Loucy (cell line): ENCODE measurements around the gene PSEN2.

ENCODE experiments used
- H2AFZ ChIP-seq: fragments of 200-600 bp; sonication (generic); 2 replicates; pipeline ENCODE4 v1.6.0; 2016; ENCODE audit warnings: antibody characterized with exemption, mild to moderate bottlenecking, low read length, moderate library complexity
- H3F3A ChIP-seq: fragments of 200-600 bp; 2 replicates; pipeline ENCODE4 v1.6.0; 2016; ENCODE audit warnings: antibody characterized with exemption, low read depth, mild to moderate bottlenecking
- H3K27me3 ChIP-seq: fragments of 200-600 bp; sonication (generic); 2 replicates; pipeline ENCODE4 v1.6.1; 2014; ENCODE audit warnings: low read length, mild to moderate bottlenecking; ENCODE audit not compliant: insufficient read depth, poor library complexity, severe bottlenecking
- H3K36me3 ChIP-seq: fragments of 200-600 bp; sonication (generic); 2 replicates; pipeline ENCODE4 v1.6.1; 2016; ENCODE audit warnings: low read length; ENCODE audit not compliant: insufficient read depth
- H3K4me1 ChIP-seq: fragments of 200-600 bp; sonication (generic); 2 replicates; pipeline ENCODE4 v1.5.1; 2014; ENCODE audit warnings: low read length, mild to moderate bottlenecking; ENCODE audit not compliant: insufficient read depth, poor library complexity, severe bottlenecking
- H3K4me2 ChIP-seq: fragments of 200-600 bp; sonication (generic); 2 replicates; pipeline ENCODE4 v1.6.0; 2014; ENCODE audit warnings: antibody characterized with exemption, low read length, low read depth, mild to moderate bottlenecking; ENCODE audit not compliant: poor library complexity, severe bottlenecking
- H3K4me3 ChIP-seq: fragments of 200-600 bp; sonication (generic); 2 replicates; pipeline ENCODE4 v1.5.1; 2014; ENCODE audit warnings: low read length, mild to moderate bottlenecking, mixed read lengths; ENCODE audit not compliant: poor library complexity, severe bottlenecking
- H3K79me2 ChIP-seq: fragments of 200-600 bp; sonication (generic); 2 replicates; pipeline ENCODE4 v1.6.1; 2014; ENCODE audit warnings: low read length; ENCODE audit not compliant: insufficient read depth
- H3K9ac ChIP-seq: fragments of 200-600 bp; sonication (generic); 2 replicates; pipeline ENCODE4 v1.6.0; 2014; ENCODE audit warnings: mild to moderate bottlenecking, low read depth, low read length, moderate library complexity; ENCODE audit not compliant: poor library complexity, severe bottlenecking
- H3K9me2 ChIP-seq: fragments of 200-600 bp; sonication (generic); replicated peaks from 2 replicates; pipeline ENCODE4 v1.6.1; 2016; ENCODE audit warnings: low read depth, low read length, mixed read lengths
- H3K9me3 ChIP-seq: fragments of 200-600 bp; sonication (generic); 2 replicates; pipeline ENCODE4 v1.6.1; 2014; ENCODE audit warnings: mild to moderate bottlenecking, antibody characterized with exemption, low read length, low read depth; ENCODE audit not compliant: insufficient read depth
- H4K20me1 ChIP-seq: fragments of 200-600 bp; sonication (generic); 2 replicates; pipeline ENCODE4 v1.6.0; 2014; ENCODE audit warnings: antibody characterized with exemption, low read length, mild to moderate bottlenecking; ENCODE audit not compliant: insufficient read depth, poor library complexity, severe bottlenecking
- CTCF ChIP-seq: fragments of 200-600 bp; sonication (generic); conservative IDR thresholded peaks from 2 replicates; pipeline ENCODE4 v1.5.1; 2014; ENCODE audit warnings: mild to moderate bottlenecking, antibody characterized with exemption, low read length
- EZH2phosphoT487 ChIP-seq: fragments of 200-600 bp; IDR thresholded peaks from 2 replicates; pipeline ENCODE4 v1.6.1; 2018; ENCODE audit warnings: antibody characterized with exemption, mild to moderate bottlenecking, moderate library complexity, borderline replicate concordance

Gene PSEN2

GRCh38 chr1:226880372-226881287 is 10.2 kb downstream of the PSEN2 start:
- no peak overlapping the region for H2AFZ ChIP-seq
- H3K27me3 ChIP-seq: no peaks in the 10 kb centered on the region
- no peak overlapping the region for H3K9ac ChIP-seq
- no peaks in the 10 kb centered on the region for H3F3A ChIP-seq
- no peaks in the 10 kb centered on the region for H3K9me3 ChIP-seq
- no peak overlapping the region for H3K4me3 ChIP-seq
- no peaks in the 10 kb centered on the region for H3K79me2 ChIP-seq
- H3K36me3 ChIP-seq: no peaks in the 10 kb centered on the region
- H4K20me1 ChIP-seq: no peaks in the 10 kb centered on the region
- no peaks in the 10 kb centered on the region for H3K9me2 ChIP-seq
- TF ChIP-seq CTCF (no peak), EZH2phosphoT487 (no peak)
- no peak overlapping the region for H3K4me2 ChIP-seq
- peaks cover 52% of the 10 kb centered on the region for H3K4me1 ChIP-seq

- TF ChIP-seq EZH2phosphoT487 (no peak), CTCF (no peak)
- no peaks in the 10 kb centered on the region for H3K9me3 ChIP-seq
- H4K20me1 ChIP-seq: no peaks in the 10 kb centered on the region
- H3K9me2 ChIP-seq: no peaks in the 10 kb centered on the region
- H3K36me3 ChIP-seq: no peaks in the 10 kb centered on the region
- H3K27me3 ChIP-seq: no peaks in the 10 kb centered on the region
- no peaks in the 10 kb centered on the region for H3F3A ChIP-seq
- no peak overlapping the region for H3K9ac ChIP-seq
- H3K4me2 ChIP-seq: no peak overlapping the region
- no peak overlapping the region for H3K4me3 ChIP-seq
- H2AFZ ChIP-seq: no peak overlapping the region
- peaks cover 54% of the 10 kb centered on the region for H3K4me1 ChIP-seq
- H3K79me2 ChIP-seq: no peaks in the 10 kb centered on the region
These were observed 11.2 kb downstream of the PSEN2 start for GRCh38 chr1:226881515-226882185.

GRCh38 chr1:226882187-226882586 is 11.8 kb downstream of the PSEN2 start:
- no peaks in the 10 kb centered on the region for H3K9me3 ChIP-seq
- no peaks in the 10 kb centered on the region for H3K9me2 ChIP-seq
- H3K4me3 ChIP-seq: no peak overlapping the region
- TF ChIP-seq CTCF (no peak), EZH2phosphoT487 (no peak)
- H3K27me3 ChIP-seq: no peaks in the 10 kb centered on the region
- H3F3A ChIP-seq: no peaks in the 10 kb centered on the region
- peaks cover 55% of the 10 kb centered on the region for H3K4me1 ChIP-seq
- H3K79me2 ChIP-seq: no peaks in the 10 kb centered on the region
- H3K36me3 ChIP-seq: no peaks in the 10 kb centered on the region
- H4K20me1 ChIP-seq: no peaks in the 10 kb centered on the region
- peak overlapping the region; percentile 54 for H3K9ac ChIP-seq
- H3K4me2 ChIP-seq: peak overlapping the region; percentile 59
- peak overlapping the region; percentile 75; the same call in 1 of the 2 replicates for H2AFZ ChIP-seq
